Measurements from ENCODE around the gene NCOA6. TPM values are rescaled to one million over a fixed set of nuclear protein-coding genes. Genes with fewer than 3 reads are reported as not detected.

NCOA6 gene
- polyA plus RNA-seq, 1 donor from 2014 or later: 13.0 TPM

- Histone ChIP-seq H3F3A (ENCODE audit: insufficient read depth, low read length, poor library complexity, severe bottlenecking) (no peaks in the 10 kb centered on the region), H4K20me1 (ENCODE audit: insufficient read depth) (no peaks in the 10 kb centered on the region), H3K9me3 (ENCODE audit: low read length) (no peaks in the 10 kb centered on the region), H3K9ac (ENCODE audit: low read length) (no peak overlapping the region), H3K36me3 (ENCODE audit: insufficient read depth, low read length) (no peaks in the 10 kb centered on the region), H3K79me2 (replicated peaks; ENCODE audit: insufficient read depth, low read length) (peaks cover 46% of the 10 kb centered on the region), H3K27me3 (ENCODE audit: insufficient read depth, low read depth, low read length) (no peaks in the 10 kb centered on the region), H3K4me2 (ENCODE audit: low read length) (no peak overlapping the region), H2AFZ (ENCODE audit: low read depth, low read length) (no peak overlapping the region), H3K27ac (ENCODE audit: low read length) (no peak overlapping the region), H3K4me3 (ENCODE audit: low read length) (no peak overlapping the region), H3K9me2 (ENCODE audit: insufficient read depth, low read length) (no peaks in the 10 kb centered on the region)
- TF ChIP-seq, protein P1, sequence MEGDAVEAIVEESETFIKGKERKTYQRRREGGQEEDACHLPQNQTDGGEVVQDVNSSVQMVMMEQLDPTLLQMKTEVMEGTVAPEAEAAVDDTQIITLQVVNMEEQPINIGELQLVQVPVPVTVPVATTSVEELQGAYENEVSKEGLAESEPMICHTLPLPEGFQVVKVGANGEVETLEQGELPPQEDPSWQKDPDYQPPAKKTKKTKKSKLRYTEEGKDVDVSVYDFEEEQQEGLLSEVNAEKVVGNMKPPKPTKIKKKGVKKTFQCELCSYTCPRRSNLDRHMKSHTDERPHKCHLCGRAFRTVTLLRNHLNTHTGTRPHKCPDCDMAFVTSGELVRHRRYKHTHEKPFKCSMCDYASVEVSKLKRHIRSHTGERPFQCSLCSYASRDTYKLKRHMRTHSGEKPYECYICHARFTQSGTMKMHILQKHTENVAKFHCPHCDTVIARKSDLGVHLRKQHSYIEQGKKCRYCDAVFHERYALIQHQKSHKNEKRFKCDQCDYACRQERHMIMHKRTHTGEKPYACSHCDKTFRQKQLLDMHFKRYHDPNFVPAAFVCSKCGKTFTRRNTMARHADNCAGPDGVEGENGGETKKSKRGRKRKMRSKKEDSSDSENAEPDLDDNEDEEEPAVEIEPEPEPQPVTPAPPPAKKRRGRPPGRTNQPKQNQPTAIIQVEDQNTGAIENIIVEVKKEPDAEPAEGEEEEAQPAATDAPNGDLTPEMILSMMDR (IDR thresholded peaks at IDR 0.05; ENCODE audit: poor library complexity, severe bottlenecking): no peak
- TF ChIP-seq RAD21 (conservative IDR thresholded peaks at IDR 0.05): no peak
- TF ChIP-seq EZH2 (IDR thresholded peaks at IDR 0.05; ENCODE audit: borderline replicate concordance, insufficient read depth, low read length, poor library complexity, severe bottlenecking): no peak
- no peak for TF ChIP-seq MXI1 (conservative IDR thresholded peaks at IDR 0.05; ENCODE audit: poor library complexity, severe bottlenecking)
- no peak for TF ChIP-seq TAF1 (IDR thresholded peaks at IDR 0.05; ENCODE audit: low read depth)
- TF ChIP-seq REST (IDR thresholded peaks at IDR 0.05; ENCODE audit: borderline replicate concordance): no peak
- TF ChIP-seq SMC3 (conservative IDR thresholded peaks at IDR 0.05; ENCODE audit: poor library complexity): no peak
- TF ChIP-seq EP300 (conservative IDR thresholded peaks at IDR 0.05; ENCODE audit: poor library complexity, severe bottlenecking): no peak
- TF ChIP-seq POLR2AphosphoS5 (IDR thresholded peaks at IDR 0.05): no peak
These were observed 27.1 kb downstream of the NCOA6 start for GRCh38 chr20:34798328-34798727.

DNA sequence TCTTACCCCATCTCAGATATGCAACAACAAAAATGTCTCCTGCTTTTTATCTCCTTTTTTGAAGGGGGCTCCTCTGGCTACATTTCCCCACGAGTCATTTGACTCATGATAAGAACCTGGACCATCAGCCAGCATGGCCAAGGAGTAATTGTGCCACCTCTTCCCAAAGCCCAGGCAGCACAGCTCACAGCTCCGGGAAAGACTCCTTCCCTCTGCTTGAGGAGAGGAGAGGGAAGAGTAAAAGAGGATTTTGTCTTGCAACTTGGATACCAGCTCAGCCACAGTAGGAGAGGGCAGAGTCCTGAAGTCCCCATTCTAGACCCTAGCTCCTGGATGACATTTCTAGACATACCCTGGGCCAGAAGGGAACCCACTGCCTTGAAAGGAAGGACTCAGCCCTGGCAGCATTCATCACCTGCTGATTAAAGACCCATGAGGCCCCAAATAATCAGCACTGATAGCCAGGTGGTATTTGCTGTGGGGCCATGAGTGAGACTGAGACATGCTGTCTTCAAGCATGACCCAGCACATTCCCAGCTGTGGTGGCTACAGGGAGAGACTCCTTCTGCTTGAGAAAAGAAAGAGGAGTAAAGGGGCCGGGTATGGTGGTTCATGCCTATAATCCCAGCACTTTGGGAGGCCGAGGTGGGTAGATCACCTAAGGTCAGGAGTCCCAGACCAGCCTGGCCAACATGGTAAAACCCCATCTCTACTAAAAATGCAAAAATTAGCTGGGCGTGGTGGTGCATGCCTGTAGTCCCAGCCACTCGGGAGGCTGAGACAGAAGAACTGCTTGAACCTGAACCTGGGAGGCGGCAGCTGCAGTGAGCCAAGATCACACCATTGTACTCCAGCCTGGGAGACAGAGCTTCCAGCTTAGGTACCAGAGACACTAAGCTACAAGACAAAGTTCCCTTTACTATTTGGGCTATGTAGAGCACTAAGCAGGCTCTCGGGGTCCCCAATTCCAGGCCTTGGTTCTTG is 28.1 kb downstream of the NCOA6 start:
- Histone ChIP-seq H4K20me1 (ENCODE audit: insufficient read depth) (no peaks in the 10 kb centered on the region), H3K27me3 (ENCODE audit: insufficient read depth, low read depth, low read length) (no peaks in the 10 kb centered on the region)

More for the DNA sequence above, 28.1 kb downstream of the NCOA6 start:
- Histone ChIP-seq H3F3A (ENCODE audit: insufficient read depth, low read length, poor library complexity, severe bottlenecking) (no peaks in the 10 kb centered on the region), H3K79me2 (replicated peaks; ENCODE audit: insufficient read depth, low read length) (peaks cover 46% of the 10 kb centered on the region), H3K36me3 (ENCODE audit: insufficient read depth, low read length) (no peaks in the 10 kb centered on the region), H3K4me2 (ENCODE audit: low read length) (no peak overlapping the region), H2AFZ (ENCODE audit: low read depth, low read length) (no peak overlapping the region), H3K4me3 (ENCODE audit: low read length) (no peak overlapping the region), H3K27ac (ENCODE audit: low read length) (no peak overlapping the region), H3K9me2 (ENCODE audit: insufficient read depth, low read length) (no peaks in the 10 kb centered on the region), H3K9me3 (ENCODE audit: low read length) (no peaks in the 10 kb centered on the region), H3K9ac (ENCODE audit: low read length) (no peak overlapping the region)
- TF ChIP-seq SMC3 (conservative IDR thresholded peaks at IDR 0.05; ENCODE audit: poor library complexity) (no peak), EZH2 (IDR thresholded peaks at IDR 0.05; ENCODE audit: borderline replicate concordance, insufficient read depth, low read length, poor library complexity, severe bottlenecking) (no peak), MXI1 (conservative IDR thresholded peaks at IDR 0.05; ENCODE audit: poor library complexity, severe bottlenecking) (no peak), POLR2AphosphoS5 (IDR thresholded peaks at IDR 0.05) (no peak), TAF1 (IDR thresholded peaks at IDR 0.05; ENCODE audit: low read depth) (no peak), REST (IDR thresholded peaks at IDR 0.05; ENCODE audit: borderline replicate concordance) (no peak), RAD21 (conservative IDR thresholded peaks at IDR 0.05) (no peak), EP300 (conservative IDR thresholded peaks at IDR 0.05; ENCODE audit: poor library complexity, severe bottlenecking) (no peak)
- TF ChIP-seq, protein P1 (IDR thresholded peaks at IDR 0.05; ENCODE audit: poor library complexity, severe bottlenecking): no peak
